GM21723 (cell line): ENCODE data around the gene PRG2.

Experiments
- ATAC-seq: cut with Tn5 transposase; IDR thresholded peaks from one replicate; pipeline ENCODE4 v1.9.1; 2021; ENCODE audit warnings: mild to moderate bottlenecking, moderate library complexity; ENCODE audit not compliant: unreplicated experiment

Gene PRG2

GRCh38 chr11:57397394-57397990, 7.0 kb upstream of the PRG2 start:
- ATAC-seq, result no peak

- ATAC-seq, result no peak
Observed at GRCh38 chr11:57396744-57397143, 6.3 kb upstream of the PRG2 start.

- no peak for ATAC-seq
Observed at GRCh38 chr11:57395905-57396623, 5.6 kb upstream of the PRG2 start.

DNA sequence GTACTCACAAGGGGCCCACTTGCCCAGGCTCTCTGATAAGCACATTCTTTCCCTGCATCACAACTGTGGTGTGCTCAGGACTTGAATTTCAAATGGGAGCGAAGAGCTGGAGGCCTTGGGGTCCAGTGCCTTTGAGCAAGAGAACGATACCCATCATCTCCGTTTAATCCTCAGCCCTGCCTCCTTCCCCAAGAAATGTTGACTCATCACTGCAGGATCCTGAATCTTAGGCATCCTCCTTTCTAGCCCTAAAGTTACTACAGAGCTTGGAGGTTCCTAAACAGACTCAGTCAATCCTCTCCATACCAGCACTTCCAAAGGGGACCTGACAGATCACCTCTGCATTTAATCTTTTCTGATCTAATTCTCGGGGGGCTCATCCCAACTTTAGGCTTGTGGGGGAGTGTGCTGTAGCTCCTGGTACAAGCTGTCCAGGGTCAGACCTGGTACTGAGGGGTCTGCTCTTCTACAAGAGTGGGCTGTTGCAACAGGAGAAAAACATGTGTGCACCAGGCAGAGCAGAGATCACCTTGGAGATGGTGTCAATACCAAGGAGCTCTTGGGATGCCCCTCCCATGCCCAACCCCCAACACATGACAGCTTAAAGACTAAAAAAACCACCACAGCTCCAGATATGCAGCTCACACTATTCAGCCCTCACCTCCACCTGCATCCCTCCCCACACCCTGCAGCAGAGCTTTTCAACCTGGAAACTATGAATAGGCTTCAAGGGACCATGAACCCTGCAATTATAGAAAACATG, 3.9 kb upstream of the PRG2 start:
- no peak for ATAC-seq

DNA sequence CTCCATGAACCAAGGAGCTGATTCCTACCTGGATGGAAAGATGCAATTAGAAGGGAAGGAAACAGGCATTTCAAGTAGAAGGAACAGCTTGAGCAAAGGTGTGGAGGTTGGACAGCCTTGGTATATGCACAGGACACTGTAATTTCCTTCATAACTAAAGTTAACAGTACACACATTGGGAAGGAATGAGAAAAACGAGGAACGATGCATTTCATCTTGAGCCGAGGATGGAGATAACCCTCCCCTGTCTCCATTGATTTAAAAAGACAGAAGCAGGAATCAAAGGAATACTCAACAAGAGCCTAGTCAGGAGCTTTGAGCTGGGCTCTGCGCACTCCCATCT, 2.3 kb upstream of the PRG2 start:
- ATAC-seq, result no peak

- ATAC-seq, result no peak
Observed at GRCh38 chr11:57392066-57392762, 1.8 kb upstream of the PRG2 start.

DNA sequence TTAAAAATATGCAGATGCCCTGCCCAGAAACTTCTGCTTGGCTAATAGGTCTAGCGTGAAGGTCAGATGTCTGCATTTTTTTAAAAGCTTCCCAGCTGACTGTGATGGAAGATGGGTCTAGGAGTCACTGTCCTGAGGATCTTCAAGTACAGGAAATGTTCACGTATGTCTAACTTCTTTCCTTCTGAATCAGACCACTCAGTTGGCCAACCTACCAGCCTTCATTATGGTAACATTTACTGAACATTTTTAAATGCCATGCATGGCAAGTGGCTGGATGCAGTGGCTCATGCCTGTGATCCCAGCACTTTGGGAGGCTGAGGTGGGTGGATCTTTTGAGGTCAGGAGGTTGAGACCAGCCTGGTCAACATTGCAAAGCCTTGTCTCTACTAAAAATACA, 1.1 kb upstream of the PRG2 start:
- ATAC-seq, result no peak

DNA sequence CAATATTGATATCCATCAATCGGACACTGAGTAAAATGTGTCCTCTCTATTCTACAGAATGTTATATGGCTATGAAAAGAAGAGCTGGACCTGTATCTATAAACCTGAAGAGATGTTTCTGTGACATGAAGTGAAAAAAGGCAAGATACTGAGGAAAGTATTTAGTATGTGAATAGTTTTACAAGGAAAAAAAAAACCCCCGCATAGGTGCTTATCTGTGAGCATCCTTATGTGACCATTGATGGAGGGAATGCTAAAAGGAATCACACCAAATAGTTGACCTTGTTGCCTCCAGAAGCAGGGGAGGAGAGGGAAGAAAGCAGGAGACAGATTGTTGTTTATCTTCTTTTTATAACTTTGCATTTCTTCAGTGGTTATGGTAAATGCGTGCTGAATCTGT, 661 bp upstream of the PRG2 start:
- ATAC-seq, result no peak

GRCh38 chr11:57387289-57388030, 3.0 kb downstream of the PRG2 start:
- no peak for ATAC-seq

DNA sequence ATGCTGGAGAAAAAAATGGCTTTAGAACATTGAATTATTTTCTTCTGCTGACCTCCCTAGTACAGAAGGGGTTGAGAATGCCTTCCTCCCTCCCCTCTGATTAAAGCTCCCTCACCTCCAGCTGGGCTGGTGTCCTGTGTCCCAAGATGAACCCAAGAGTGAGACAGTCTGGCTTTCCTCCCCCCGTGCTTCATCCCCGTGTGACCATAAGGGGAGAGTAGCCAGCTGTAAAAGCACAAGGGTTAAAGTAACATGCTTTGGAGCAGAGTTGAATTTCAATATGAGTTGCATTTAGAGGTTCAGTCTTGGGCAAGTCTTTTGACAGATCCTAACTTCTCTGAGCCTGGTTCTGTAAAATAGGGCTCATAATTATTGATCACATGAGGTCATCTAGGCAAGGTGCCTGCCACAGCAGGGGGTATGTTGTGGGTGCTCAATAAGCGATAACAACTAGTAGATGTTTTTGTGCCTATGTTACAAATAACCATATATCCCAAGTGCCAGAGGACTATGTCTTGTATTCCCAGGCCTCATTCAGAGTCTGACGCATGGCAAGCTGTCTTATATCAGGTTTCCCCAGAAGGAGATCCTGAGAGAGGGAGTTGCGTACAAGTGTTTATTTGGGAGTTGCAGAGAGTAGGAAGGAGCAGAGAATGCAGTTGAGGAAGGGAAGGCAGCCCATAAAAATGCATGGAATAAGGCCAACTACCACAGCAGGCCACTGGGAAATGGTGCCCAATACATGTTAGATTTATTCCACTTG, 4.1 kb downstream of the PRG2 start:
- no peak for ATAC-seq

DNA sequence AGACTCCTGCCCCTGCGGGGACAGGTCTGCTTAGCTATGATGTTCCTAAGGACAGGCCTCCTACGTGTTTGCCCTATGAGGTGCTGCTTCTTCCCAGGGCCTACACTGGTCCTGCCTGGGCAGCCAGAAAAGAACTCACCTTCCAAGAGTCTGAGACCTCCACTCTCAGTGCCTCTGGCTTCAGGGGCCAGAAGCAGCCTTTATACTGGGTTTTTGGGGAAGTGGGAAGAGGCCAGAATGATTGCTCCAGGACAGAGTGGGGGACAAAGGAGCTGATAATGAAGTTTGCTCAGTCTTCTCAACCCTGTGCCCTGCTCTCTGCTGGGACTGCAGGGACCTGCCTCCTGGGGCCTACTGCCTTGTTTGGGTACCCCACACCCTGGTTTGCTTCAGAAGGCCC, 9.5 kb downstream of the PRG2 start, which contains the start of gene PRG3:
Gene PRG3 (minus strand): TSS at position 176 of the 400 bp plus-strand sequence. CDS start 442 bp downstream, outside the sequence.
- ATAC-seq, result no peak

GRCh38 chr11:57379732-57380131, 10.7 kb downstream of the PRG2 start:
- no peak for ATAC-seq

GRCh38 chr11:57378186-57378585, 12.3 kb downstream of the PRG2 start:
- no peak for ATAC-seq

DNA sequence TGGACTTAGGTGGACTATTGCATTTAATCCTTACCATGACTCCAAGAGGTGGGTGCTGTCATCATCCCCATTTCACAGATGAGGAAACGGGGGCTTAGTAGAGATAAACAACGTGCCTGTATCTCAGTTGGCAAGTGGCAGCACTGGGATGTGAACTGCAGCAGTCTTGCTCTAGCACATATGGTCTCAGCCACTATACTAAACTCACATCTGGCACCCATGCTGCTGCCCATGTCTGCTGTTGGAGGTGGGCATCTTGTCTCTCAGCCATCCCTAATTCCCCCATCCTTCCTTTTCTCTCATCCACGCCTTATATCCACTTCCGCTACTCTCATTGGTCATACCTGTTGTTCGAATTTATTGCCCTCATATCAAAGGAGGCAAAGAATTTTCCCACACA, 13.3 kb downstream of the PRG2 start:
- ATAC-seq, result no peak

DNA sequence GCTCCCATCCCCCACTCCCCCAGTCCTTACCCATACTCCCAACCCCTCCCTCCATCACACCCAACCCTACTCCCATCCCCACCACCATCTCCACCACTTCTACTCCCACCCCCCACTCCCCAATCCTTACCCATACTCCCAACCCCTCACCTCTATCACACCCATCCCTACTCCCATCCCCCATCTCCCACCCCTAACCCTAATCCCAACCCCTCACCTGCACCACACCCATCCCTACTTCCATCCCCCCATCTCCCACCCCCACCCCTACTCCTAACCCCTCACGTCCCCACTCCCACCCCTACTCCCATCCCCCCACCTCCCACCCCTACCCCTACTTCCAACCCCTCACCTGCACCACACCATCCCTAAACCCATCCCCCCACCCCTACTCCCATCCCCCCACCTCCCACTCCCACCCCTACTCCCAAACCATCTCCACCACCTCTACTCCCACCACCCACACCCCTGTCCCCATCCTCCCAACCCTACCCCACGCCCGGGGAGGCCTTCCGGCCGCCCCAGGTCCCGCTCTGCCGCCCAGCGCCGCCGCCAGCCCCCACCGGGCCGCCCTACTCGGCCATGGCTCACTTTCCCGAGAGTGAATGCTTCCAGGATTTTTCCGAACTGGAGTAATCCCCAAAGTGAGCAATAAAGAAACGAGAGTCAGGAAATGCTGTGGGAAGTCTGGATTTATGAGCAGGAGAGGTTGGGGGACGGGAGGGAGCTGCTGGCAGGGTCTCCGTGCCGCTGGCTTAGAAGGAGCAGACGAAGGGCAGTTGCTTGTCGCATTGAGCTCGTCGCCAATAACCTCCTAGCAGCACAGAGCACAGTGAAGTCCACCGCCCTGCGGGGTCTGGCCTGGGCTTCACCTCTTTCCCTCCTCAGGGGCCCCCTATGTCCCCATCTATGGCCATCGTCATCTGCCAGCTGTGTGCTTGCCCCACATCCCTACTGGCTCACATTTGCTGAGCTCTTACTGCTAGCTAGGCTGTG, 14.1 kb downstream of the PRG2 start:
- ATAC-seq, result no peak

GRCh38 chr11:57375490-57375889, 15.0 kb downstream of the PRG2 start:
- ATAC-seq, result no peak

DNA sequence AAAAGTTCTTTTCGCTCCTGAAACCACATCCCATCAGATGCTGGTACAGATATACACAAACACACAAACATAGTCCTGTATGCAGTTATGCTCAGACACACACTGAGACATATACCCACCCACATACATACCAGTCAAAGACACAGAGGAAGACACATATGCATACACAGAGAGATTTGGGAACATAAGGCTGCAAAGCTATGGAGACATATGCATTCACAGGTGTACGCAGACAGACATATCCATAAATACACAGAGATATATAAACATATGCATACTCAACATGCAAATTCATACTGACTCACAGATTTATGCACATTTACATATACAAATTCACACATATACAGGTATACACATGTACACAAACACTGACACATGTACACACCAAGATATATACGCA, 15.5 kb downstream of the PRG2 start:
- ATAC-seq, result no peak

DNA sequence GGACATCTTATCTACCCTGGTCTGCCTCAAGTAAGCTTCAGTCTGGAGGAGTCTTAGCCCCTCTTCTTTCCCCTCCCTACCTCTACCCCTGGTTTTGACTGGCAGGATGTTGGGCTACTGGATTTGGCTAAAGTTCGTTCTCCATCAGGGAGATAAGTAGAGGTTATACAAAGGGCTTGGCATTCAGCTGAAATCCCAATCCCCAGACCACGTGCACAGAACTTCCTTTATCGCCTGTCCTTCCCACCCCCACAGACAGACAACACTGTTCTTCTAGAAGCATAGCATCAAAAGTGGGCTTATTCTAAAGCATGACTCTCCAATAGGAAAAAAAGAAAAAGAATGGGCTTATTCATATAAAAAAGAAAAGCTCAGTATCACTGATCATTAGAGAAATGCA, 17.3 kb downstream of the PRG2 start:
- ATAC-seq, result no peak

DNA sequence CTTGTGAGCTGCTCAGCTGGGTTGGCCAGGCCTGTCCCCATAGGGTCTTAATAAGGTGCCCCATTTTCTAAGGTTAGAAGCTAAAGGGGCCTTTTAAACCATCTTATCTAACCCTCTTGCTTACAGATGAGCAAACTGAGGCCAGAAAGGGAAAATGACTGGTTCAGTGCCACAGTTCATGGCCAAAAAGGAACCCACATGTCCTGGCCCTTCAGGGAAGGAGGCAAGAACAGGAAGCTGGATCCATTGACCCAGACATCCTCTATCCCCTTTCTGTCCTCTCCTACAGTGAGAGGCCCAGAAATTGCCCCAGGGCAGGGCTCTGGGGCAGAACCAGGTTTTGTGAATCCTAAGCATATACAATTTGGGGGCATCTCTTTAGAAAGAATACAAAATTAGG, 19.5 kb downstream of the PRG2 start:
- ATAC-seq, result no peak
